B cell (primary cell): ENCODE data around the gene KLHDC8A.

Experiments
- EZH2 ChIP-seq: IDR thresholded peaks from 2 replicates; pipeline ENCODE4 v1.6.1; 2012; ENCODE audit warnings: borderline replicate concordance, low read depth, mild to moderate bottlenecking, moderate library complexity, low read length; ENCODE audit not compliant: insufficient read depth, poor library complexity, severe bottlenecking
- TF ChIP-seq, protein P1 (sequence below): fragments of 200-600 bp; IDR thresholded peaks from one replicate; pipeline ENCODE4 v1.8.0; 2022; ENCODE audit warnings: antibody characterized with exemption, mild to moderate bottlenecking

DNA sequence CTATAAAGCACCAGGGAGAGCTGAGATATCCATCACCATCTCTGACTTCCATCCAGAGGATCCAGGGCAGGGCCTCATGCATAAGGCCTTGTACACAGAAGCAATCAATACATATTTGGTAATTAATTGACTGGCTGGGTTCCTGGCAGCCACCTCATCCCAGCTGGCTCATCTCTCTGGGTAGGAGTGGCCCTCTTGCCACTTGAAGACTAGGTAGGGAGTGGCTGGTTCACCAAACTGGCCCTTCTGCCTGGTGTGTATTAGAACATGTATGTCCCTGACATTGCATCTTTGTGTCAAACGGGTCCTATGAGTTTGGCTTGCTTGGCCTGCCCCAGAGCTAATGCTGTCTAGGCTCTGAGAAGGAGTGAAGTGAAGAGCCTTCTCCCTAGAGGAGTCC, 47.0 kb downstream of the KLHDC8A start:
- TF ChIP-seq, protein P1, sequence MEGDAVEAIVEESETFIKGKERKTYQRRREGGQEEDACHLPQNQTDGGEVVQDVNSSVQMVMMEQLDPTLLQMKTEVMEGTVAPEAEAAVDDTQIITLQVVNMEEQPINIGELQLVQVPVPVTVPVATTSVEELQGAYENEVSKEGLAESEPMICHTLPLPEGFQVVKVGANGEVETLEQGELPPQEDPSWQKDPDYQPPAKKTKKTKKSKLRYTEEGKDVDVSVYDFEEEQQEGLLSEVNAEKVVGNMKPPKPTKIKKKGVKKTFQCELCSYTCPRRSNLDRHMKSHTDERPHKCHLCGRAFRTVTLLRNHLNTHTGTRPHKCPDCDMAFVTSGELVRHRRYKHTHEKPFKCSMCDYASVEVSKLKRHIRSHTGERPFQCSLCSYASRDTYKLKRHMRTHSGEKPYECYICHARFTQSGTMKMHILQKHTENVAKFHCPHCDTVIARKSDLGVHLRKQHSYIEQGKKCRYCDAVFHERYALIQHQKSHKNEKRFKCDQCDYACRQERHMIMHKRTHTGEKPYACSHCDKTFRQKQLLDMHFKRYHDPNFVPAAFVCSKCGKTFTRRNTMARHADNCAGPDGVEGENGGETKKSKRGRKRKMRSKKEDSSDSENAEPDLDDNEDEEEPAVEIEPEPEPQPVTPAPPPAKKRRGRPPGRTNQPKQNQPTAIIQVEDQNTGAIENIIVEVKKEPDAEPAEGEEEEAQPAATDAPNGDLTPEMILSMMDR: no peak
- no peak for TF ChIP-seq EZH2
